GM21390 (cell line): Measurements from ENCODE around the gene AHRR.
"Not testable (repeated sequence)": the region's sequence is repeated elsewhere in the genome, so short reads cannot be mapped to it uniquely, and the experiment has no call there.

Source experiments
- ATAC-seq: cut with Tn5 transposase; IDR thresholded peaks from one replicate; pipeline ENCODE4 v1.9.1; 2021; ENCODE audit not compliant: unreplicated experiment

The AHRR gene

DNA sequence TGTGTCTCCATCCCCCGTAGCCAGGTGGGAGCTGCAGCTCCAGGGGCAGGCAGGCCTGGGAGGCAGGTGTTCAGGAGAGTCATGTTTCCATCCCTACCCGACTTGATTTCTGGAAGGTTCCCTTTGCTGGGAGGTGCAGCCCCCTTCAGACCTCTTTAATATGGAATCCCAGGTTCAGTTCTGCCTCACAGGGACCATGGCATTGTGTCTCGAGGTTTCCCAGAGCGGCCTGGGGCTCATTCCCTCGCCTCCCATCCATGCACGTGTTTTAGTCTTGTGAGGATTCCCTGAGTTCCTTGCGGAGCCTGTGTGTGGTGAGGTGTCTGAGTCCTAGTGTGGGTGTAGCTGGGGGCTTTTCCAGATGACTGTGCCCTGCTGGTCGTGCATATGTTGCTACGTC is 16.5 kb upstream of the AHRR start:
- ATAC-seq, result no peak

DNA sequence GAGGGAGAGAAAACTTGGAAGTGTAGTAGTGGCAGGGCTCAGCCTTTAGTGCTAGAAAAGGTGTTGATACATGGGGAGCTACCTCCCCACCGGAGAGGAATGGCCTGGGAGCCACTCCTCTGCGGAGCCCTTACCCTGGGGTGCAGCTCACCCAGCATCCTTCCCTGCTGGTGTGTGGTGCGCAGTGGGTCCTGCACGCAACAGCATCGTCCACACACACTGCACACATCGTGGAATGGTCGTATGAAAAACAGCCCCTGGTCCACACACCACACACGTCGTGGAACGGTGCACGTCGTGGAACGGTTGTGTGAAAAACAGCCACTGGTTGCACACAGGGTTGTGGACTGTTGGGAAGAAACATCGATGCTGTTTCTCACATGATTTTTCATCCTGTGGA is 16.1 kb upstream of the AHRR start:
- ATAC-seq, result no peak

DNA sequence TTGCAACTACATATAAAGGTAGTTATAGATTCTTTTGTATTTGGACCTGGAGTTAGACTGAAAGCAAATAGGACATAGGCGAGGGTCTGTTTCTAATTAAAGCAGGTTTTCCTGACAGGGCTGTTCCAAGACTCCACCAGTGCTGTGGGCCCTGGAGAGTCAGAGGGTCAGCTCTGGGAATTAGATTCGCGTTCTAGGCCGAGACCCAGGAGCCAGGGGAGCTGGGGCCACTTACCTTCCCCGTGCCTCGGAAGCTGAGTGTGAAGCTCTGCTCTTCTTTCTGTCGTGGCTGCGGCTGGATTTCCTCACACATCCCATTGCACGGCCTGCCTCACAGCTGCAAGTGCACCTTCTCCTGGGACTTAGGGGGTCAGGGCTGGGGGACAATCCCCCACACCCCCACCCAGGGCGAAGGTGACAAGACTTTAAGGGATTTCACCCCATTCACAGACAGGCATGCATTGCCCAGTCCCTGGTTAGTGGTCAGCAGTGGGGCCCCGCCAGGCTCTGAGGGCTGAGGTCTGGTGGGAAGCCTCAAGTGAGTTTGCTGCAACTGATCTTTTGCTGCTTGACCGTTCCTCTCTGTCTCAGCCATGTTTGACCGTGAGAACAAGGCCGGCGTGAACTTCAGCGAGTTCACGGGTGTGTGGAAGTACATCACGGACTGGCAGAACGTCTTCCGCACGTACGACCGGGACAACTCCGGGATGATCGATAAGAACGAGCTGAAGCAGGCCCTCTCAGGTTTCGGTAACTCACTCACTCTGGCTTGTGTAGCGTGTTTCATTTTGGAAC is 15.3 kb upstream of the AHRR start:
- no peak for ATAC-seq

DNA sequence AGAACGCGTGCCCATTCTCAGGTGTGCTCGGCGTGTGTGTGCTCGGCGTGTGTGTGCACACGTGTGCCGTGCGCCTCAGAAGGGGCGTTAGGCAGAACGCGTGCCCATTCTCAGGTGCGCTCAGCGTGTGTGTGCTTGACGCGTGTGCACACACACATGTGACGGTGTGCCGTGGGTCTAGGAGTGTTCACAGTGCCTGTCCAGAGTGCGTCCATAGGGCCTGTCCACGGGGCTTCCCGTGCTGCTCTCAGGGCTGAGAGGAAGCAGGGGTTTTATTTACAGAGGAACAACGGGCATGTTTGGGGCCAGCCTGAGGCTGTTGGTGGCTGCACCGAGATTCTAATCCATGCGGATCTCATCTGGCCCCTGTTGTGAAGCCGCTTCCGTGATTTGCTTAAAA is 14.2 kb upstream of the AHRR start:
- no peak for ATAC-seq

DNA sequence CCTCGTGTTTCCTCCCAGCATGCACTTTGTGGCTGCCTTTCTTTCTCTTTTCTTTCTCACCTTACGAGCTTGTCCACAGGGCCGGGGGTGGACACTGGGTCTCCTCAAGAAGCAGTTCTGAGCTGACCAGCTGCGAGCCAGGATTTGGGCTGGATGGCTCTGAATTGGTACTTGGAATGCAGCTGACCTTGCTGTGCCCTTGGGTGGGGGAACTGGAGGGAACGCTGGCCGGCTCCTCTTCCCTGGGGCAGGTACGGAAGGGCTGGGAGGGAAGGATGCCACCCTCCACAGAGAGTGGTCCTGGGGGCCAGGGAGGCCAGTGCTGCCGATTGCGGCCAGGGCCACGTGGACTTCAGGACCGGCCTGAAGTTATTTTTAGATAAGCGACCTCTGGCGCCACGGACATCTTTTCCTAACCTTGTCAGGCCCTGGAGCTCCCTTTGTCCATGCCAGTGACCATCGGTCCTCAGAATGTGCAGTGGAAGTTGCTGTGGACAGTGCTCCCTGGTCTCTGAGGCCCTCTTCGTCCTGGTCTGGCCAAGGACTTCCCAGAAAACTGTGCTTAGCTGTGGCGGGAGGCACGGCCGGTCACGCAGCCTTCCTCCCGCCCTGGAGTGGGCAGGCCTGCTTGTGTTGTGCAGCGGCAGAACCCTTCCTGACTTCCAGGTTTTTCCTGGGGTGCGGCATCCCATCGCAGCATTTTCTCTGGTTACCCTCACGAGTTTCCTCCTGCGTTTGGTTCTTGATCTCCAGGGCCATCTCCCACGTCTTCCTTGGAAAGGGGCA is 13.5 kb upstream of the AHRR start:
- ATAC-seq, result no peak

DNA sequence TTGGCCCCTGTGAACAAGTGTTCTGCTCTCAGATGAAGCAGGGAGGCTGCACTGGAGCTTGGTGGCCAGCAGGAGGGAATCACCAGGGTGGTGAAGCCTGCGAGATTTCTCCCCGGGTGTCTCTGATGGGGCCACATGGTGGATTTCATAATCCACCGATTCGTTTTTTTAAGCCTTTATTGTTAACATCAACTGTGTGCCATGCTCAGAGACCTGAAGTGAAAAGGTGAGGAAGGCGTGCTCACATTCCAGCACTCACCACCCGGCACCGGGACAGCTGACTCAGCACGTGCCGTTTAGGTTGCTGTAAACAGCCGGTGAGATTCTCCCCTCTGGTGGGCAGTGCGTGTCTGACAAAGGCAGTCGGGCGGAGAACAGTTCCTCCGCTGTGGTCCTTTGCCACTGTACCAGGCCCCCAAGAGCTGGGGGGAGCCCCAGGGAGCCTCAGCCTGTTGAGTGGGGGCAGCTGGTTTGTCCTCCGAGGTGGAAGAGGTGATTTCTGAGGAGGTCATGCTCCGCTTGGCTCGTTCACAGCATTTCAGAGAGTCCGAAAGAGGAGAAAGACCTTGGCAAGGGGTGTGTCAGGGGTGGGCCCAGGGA is 12.7 kb upstream of the AHRR start:
- ATAC-seq, result no peak

DNA sequence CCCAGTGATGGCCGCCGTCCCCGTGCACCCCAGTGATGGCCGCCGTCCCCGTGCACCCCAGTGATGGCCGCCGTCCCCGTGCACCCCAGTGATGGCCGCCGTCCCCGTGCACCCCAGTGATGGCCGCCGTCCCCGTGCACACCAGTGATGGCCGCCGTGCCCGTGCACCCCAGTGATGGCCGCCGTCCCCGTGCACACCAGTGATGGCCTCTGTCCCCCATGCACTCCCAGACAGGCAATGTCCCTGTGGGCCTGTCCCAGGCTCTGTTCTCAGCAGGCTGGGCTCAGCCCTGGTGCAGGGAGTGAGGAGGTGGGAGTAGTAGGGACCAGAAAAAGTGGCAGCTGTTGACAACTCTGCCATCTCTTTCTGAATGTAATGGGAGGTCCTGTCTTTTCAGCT is 11.7 kb upstream of the AHRR start:
- not testable (repeated sequence) for ATAC-seq

DNA sequence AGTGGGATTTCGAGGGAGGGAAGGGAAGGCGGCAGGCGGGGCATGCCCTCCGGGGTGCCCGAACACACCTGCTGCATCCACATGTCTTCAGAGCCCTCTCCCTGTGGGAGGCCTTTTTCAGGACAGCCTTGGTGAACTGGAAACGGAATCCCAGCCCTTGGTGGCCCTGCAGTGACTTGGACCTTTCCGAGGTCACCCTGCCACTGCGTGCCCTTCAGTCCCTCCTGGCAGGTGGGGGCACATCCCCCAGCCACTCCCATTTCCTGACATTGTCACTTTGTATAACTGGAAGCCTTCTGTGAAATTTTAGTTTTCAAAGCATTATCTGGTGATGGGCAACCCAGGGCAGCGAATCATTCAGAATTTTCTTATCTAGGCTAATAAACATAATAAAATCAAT is 11.0 kb upstream of the AHRR start:
- no peak for ATAC-seq

DNA sequence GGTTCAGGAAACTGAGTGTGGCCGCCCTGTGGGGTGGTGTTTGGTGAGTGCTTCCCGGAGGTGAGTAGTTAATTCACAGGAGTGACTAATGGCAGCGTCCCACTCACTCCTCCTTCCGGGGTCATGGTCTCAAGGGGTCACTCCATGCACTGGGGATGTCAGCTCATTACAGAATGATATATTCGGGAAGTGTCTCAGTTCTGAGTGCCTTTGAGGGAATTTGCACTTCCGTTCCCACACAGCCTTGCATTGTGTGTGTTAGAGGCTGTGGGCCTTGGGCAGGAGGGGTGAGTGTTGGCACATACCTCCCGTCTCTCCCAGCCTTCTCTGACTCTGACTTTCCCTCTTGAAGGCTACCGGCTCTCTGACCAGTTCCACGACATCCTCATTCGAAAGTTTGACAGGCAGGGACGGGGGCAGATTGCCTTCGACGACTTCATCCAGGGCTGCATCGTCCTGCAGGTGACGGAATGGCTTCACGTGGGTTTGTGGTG is 10.5 kb upstream of the AHRR start:
- no peak for ATAC-seq

DNA sequence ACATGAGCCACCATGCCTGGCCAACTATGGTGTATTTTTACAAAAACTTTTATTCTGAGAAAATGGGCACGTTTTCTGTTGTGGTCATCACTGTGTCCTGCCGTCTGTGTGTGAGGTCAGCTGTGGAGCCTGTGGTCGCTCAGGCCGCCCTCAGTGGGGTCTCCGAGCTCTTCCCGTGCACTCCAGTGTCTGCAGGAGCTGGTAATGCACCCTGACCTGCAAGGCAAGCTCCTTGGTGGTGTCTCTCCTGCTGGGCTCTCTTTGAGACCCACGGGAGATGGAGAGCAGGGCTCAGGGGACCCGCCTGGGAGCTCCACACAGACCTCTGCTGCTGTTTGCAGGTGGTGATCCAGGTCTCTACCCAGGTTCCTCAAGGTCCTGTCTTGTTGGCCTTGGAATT is 9.6 kb upstream of the AHRR start:
- no peak for ATAC-seq

DNA sequence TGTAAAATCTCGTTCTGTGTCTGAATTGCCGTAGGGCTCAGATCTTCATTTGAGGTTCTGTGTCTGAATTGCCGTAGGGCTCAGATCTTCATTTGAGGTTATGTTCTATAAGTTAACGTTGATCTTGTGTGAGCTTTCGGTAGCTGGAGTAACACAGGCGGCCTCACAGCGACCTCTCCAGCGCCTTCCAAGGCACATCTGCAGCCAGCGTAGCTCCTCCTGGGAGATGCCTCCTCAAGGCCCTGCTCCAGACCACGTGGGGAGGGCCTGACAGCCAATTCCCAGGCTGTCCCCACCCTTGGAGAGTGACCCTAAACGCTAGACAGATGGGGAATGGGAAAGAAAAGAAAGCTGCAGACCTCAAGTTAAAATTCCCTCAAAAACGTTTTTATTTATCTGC is 8.7 kb upstream of the AHRR start:
- ATAC-seq, result no peak

DNA sequence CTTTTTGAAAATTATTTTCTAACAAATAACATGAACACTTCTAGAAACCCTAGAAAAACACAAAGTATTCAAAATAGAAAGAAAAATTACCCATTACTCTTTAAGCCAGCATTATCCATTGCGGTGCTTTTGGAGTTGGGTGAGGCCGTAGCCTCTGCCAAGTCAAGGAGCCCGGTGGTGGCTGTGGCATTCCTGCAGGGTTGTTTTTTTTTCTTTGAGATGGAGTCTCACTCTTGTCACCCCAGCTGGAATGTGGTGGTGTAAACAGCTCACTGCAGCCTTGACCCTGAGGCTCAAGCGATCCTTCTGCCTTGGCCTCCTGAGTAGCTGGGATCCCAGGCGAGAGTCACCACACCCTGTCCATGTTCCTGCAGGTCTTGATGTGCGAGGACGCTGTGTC is 8.2 kb upstream of the AHRR start:
- ATAC-seq, result no peak

DNA sequence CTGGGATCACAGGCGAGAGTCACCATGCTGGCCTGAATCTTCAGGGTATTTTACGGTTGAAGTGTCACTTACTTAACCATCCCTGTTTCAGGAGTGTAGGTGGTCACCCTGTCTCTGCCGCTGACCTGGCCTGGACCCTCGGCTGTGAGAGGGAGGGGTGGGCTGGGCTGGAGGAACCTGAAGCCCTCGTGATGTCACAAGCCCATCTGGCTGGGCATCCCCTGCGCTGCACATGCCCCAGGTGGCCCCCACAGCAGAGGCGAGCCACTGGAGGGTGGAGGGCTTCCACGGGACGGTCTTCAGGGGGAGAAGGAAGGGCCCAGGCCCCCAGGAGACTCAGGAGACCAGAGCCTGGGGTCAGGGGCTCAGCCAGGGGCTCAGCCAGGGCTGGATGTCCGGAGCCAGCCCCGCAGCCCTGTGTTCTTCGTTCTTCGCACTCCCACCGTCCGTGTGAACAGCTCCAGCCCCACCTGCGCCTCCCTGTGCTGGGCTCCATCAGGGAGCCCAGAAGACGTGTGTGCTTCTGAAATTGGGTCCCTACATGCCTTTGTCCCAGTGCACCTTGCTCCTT is 7.6 kb upstream of the AHRR start:
- no peak for ATAC-seq

DNA sequence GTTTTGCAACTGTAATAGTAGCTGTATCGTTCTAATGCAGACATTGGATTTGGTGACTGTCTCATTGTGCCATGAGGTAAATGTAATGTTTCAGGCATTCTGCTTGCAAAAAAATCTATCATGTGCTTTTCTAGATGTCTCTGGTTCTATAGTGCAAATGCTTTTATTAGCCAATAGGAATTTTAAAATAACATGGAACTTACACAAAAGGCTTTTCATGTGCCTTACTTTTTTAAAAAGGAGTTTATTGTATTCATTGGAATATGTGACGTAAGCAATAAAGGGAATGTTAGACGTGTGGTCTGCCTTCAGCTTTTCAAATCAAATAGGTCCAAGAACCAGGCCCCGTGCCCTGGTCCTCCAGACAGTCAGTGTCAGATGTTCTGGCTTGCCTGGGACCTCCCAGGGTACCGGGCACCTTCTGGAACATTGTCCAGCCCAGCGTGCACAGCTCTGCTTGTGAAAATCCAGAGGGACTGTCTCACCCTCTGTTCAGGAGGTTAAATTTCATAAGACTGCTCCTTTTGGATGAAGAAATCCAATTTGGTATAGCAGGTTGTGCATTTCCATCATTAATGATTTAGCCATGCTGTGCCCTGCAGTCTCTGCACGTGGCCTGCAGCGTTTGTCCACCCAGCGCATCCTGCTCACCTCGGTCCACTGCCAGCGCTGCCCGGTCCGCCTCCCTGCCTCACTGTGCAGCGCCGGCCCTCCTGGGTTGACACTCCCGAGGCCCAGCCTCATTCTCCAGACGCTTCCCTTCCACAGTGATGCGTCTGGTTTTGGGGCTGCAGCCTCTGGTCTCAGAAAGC is 6.6 kb upstream of the AHRR start:
- no peak for ATAC-seq

DNA sequence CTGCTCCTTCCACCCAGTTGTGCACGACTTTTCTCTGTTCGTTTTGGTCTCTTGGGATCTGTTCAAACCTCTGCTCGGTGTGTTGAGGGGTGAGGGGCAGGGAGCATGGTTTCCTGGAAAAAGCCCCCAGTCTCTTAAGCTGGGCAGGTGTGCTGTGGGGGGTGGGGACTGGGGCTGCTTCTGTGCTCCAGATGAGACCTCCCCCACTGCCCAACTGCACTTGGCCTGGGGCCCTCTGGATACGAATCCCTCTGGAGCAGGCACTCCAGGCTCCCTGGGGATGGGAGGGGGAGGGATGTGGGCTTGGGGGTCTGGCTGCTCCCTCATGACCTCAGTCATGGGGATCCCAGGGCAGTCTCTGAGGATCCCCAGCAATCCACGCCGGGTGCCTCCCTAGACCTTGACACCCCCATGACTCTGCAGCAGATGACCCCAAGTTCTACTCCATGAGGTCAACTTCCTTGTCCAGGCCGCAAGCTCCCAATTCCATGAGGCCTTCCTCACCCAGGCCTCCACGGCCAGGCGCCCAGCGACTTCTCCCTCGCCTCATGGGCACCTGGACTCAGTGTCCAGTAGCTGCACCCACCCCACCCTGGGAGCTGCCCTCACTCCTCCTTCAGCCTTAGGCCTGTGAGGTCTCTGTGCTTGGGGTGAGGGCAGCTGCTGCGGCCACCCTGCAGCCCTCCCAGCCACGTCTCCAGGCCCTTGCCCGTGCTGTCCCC is 5.9 kb upstream of the AHRR start:
- ATAC-seq, result no peak

DNA sequence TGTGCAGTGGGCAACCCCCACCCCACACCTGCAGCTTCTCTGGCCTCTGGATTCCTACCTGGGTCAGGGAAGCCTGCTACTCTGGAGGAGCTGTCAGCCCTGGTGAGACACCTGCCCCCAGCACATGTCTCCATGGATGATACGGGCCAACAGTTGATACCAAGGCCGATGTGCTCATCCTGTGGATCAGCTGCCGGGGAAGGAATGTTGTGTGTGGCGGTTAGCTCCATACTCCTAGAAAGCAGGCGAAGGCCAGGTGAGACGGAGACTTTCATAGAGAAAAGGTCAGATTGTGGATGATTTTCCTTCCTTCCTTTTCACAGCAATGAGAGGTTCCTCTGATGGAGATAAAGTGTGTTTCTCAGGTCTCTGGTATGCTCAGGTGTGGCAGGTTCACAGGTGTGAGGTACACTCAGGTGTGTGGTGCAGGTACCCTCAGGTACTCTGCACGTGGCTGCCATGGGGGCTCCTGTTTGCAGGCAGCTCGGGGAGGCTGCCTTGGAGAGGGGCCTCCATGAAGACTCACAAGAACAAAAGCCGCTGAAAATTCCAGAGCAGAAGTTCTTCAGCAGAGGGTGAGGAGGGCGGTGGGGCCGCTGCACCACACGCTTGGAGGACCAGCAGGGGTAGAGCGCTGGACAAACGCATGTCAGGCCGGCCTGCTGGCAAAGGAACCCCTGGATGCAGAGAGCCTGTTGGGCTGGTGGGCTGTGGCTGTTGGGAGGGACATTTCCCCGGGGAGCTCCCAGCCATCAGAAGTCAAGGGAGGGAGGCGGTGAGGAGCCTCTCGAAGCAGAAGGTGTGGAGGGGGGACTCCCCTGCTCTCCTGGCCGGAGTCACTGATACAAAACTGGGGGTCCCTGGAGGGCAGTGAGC is 5.1 kb upstream of the AHRR start:
- peak; percentile 6 for ATAC-seq

DNA sequence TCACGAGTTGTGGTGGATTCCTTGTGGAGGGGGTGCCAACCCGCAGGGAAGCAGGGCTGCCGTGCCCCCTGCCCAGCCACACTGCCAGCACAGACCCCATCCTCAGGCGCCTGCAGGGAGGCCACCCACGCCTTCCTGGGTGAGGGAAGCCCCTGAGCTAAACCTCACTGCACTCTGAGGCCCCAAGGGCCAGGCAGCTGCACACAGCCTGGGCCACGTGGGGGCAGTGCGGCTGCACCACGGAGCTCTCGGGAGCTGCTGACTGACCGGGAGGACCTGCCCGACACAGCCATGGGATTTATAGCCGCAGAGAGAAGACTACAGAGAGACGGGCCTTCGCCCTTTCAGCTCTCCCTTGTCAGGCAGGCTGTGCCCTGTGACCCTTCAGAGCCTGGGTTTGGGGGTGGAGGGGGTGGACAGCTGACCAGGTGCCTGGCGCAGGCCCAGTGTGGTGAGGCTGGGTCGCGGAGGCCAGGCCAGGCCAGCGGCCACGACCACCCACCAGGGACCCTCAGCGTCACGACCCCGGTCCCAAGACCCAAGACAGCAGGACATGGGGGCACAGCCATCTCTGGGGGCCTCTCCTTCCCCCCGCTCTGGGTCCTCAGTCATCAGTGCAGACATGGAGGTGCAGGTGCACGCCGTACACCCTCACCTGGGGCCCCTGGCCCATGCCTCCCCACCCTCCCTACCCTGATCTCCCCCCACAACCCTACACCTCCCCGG is 4.3 kb upstream of the AHRR start:
- ATAC-seq, result peak; percentile 68

DNA sequence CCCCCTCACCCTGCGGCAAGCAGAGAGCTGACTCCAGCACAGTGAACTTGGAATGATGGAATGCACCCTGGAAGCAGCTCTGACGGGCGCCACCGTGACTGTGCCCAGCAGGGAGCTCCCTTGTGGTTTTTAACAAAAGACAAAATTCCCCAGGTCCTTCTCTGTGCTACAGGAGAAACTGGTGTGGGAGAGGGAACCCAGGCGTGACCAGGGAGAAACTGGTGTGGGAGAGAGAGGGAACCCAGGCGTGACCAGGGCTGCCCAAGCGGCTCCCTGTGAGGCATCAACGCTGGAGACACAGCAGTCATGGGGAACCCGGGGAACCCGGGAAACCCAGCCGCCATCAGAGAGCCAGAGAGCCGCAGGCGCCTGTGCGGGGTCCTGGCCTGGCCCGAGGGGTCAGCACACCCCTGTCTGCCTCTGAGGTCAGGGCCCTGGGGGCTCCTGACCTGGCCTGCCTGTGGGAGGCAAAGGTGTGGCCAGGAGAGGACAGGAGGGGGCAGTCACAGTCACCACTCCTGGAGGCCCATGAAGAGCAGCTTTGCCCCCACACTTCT is 3.1 kb upstream of the AHRR start:
- no peak for ATAC-seq
